GM23248 (cell line): ENCODE measurements around the gene CEACAM3. TPM values are rescaled to one million over a fixed set of nuclear protein-coding genes. Genes with fewer than 3 reads are reported as not detected.

Experiments used
- DNase-seq: peaks from one replicate; pipeline ENCODE4 v3.0.0-alpha.2; 2015
- H2AFZ ChIP-seq: fragments of 200-600 bp; sonication (generic); 2 replicates; pipeline ENCODE4 v1.6.1; 2016; ENCODE audit warnings: antibody characterized with exemption
- H3F3A ChIP-seq: fragments of 200-600 bp; sonication (generic); 2 replicates; pipeline ENCODE4 v1.6.1; 2016; ENCODE audit warnings: mild to moderate bottlenecking, antibody characterized with exemption, mixed run types; ENCODE audit not compliant: insufficient read depth
- H3K27ac ChIP-seq: fragments of 200-600 bp; sonication (generic); 2 replicates; pipeline ENCODE4 v1.5.1; 2016; ENCODE audit warnings: mild to moderate bottlenecking
- H3K27me3 ChIP-seq: fragments of 200-600 bp; sonication (generic); replicated peaks from 2 replicates; pipeline ENCODE4 v1.6.1; 2016; ENCODE audit warnings: mild to moderate bottlenecking; ENCODE audit not compliant: insufficient read depth
- H3K36me3 ChIP-seq: fragments of 200-600 bp; sonication (generic); 2 replicates; pipeline ENCODE4 v1.6.1; 2016; ENCODE audit warnings: low read depth, mild to moderate bottlenecking
- H3K4me1 ChIP-seq: fragments of 200-600 bp; sonication (generic); 2 replicates; pipeline ENCODE4 v1.6.1; 2016; ENCODE audit warnings: mild to moderate bottlenecking; ENCODE audit not compliant: insufficient read depth
- H3K4me2 ChIP-seq: fragments of 200-600 bp; sonication (generic); one replicate; pipeline ENCODE4 v1.6.1; 2016; ENCODE audit warnings: mild to moderate bottlenecking; ENCODE audit not compliant: unreplicated experiment
- H3K4me3 ChIP-seq: fragments of 200-600 bp; sonication (generic); 2 replicates; pipeline ENCODE4 v1.5.1; 2016; ENCODE audit warnings: mild to moderate bottlenecking
- H3K79me2 ChIP-seq: fragments of 200-600 bp; sonication (generic); 2 replicates; pipeline ENCODE4 v1.6.1; 2016; ENCODE audit warnings: mild to moderate bottlenecking; ENCODE audit not compliant: insufficient read depth
- H3K9ac ChIP-seq: fragments of 200-600 bp; sonication (generic); 2 replicates; pipeline ENCODE4 v1.6.1; 2016; ENCODE audit warnings: mild to moderate bottlenecking
- H3K9me2 ChIP-seq: fragments of 200-600 bp; sonication (generic); 2 replicates; pipeline ENCODE4 v1.6.1; 2016; ENCODE audit warnings: mixed run types, mild to moderate bottlenecking, moderate library complexity; ENCODE audit not compliant: insufficient read depth
- H3K9me3 ChIP-seq: fragments of 200-600 bp; sonication (generic); one replicate; pipeline ENCODE4 v1.6.1; 2017; ENCODE audit warnings: low read depth
- H4K20me1 ChIP-seq: fragments of 200-600 bp; sonication (generic); 2 replicates; pipeline ENCODE4 v1.6.0; 2016; ENCODE audit not compliant: insufficient read depth
- EZH2 ChIP-seq: fragments of 200-600 bp; sonication (generic); IDR thresholded peaks from 2 replicates; pipeline ENCODE4 v1.6.1; 2018; ENCODE audit warnings: antibody characterized with exemption, mild to moderate bottlenecking; ENCODE audit not compliant: insufficient read depth, poor library complexity, severe bottlenecking
- EZH2phosphoT487 ChIP-seq: fragments of 200-600 bp; sonication (generic); IDR thresholded peaks from 2 replicates; pipeline ENCODE4 v1.6.1; 2018; ENCODE audit warnings: antibody characterized with exemption, moderate library complexity, mild to moderate bottlenecking, low read depth; ENCODE audit not compliant: insufficient read depth
- WGBS, 2 experiments: methylation state at CpG; one replicate each; pipeline ENCODE4 v1.1.6; 2015 to 2017; ENCODE audit warnings: low lambda C conversion rate in 2 of 2, low coverage in 1 of 2; ENCODE audit errors: missing lambda C conversion rate in 2 of 2; 5-methylcytosine and 5-hydroxymethylcytosine counted together
- in situ Hi-C: fragments of 300-500 bp; cut with MboI; formaldehyde crosslinking; loops from 2 replicates; pipeline ENCODE4 v1.15.0; 2020
- polyA plus RNA-seq: library from polyadenylated mRNA; unstranded; fragments of >200 nt; fragmentation: Nextera tagmentation; extraction: Ambion mirVana; gene quantifications from 2 replicates; pipeline ENCODE4 v1.2.1, GENCODE V29; 2016
- total RNA-seq: library from RNA; depleted of rRNA; stranded (reverse); fragments of >200 nt; shearing (Covaris generic); gene quantifications from 2 replicates; pipeline ENCODE4 v1.2.3, GENCODE V29; 2014

The CEACAM3 gene
- total and polyA plus RNA-seq, 2 experiments from 2014 or later: not detected

GRCh38 chr19:41792513-41793413 lies 3.6 kb upstream of the CEACAM3 start:
- no peak overlapping the region for H3K9ac ChIP-seq

GRCh38 chr19:41793414-41793727 lies 3.0 kb upstream of the CEACAM3 start:
- in situ Hi-C loops: no loop called here

More at GRCh38 chr19:41792513-41793413, 3.6 kb upstream of the CEACAM3 start:
- Histone ChIP-seq H3K79me2 (no peaks in the 10 kb centered on the region), H3K27ac (no peak overlapping the region), H3F3A (no peaks in the 10 kb centered on the region), H3K4me1 (no peaks in the 10 kb centered on the region), H3K9me3 (no peaks in the 10 kb centered on the region), H3K9me2 (no peaks in the 10 kb centered on the region), H3K36me3 (no peaks in the 10 kb centered on the region), H3K27me3 (peaks cover 23% of the 10 kb centered on the region), H4K20me1 (no peaks in the 10 kb centered on the region), H3K4me3 (no peak overlapping the region), H2AFZ (no peak overlapping the region), H3K4me2 (no peak overlapping the region)
- TF ChIP-seq EZH2phosphoT487: no peak
- TF ChIP-seq EZH2: no peak
- WGBS, 2 experiments: 9 to 14% methylated on average over 20 to 22 of the region's 22 CpGs
- in situ Hi-C loops: no loop called here
- peak; percentile 69 for DNase-seq

GRCh38 chr19:41795031-41795461 lies 1.3 kb upstream of the CEACAM3 start:
- H3K4me1 ChIP-seq: no peaks in the 10 kb centered on the region
- WGBS, 2 experiments: 34 to 38% methylated on average over 5 of the region's 5 CpGs
- in situ Hi-C loops: no loop called here
- no peaks in the 10 kb centered on the region for H3K36me3 ChIP-seq
- H4K20me1 ChIP-seq: no peaks in the 10 kb centered on the region
- TF ChIP-seq EZH2phosphoT487 (no peak), EZH2 (no peak)
- H3K9me3 ChIP-seq: no peaks in the 10 kb centered on the region
- DNase-seq: peak; percentile 56
- H3K4me3 ChIP-seq: no peak overlapping the region
- no peak overlapping the region for H3K27ac ChIP-seq
- H3K4me2 ChIP-seq: no peak overlapping the region
- H3K9me2 ChIP-seq: no peaks in the 10 kb centered on the region
- no peak overlapping the region for H3K9ac ChIP-seq
- H3K27me3 ChIP-seq: peaks cover 19% of the 10 kb centered on the region
- H3K79me2 ChIP-seq: no peaks in the 10 kb centered on the region
- no peak overlapping the region for H2AFZ ChIP-seq
- H3F3A ChIP-seq: no peaks in the 10 kb centered on the region

More at GRCh38 chr19:41793414-41793727, 3.0 kb upstream of the CEACAM3 start:
- H3F3A ChIP-seq: no peaks in the 10 kb centered on the region
- no peaks in the 10 kb centered on the region for H3K9me3 ChIP-seq
- H3K9me2 ChIP-seq: no peaks in the 10 kb centered on the region
- H3K4me2 ChIP-seq: no peak overlapping the region
- WGBS, 2 experiments: 0 to 2% methylated on average over 1 of the region's 1 CpG
- DNase-seq: no peak
- no peak overlapping the region for H3K4me3 ChIP-seq
- no peaks in the 10 kb centered on the region for H3K4me1 ChIP-seq
- no peaks in the 10 kb centered on the region for H3K36me3 ChIP-seq
- TF ChIP-seq EZH2 (no peak), EZH2phosphoT487 (no peak)
- no peaks in the 10 kb centered on the region for H4K20me1 ChIP-seq
- peaks cover 22% of the 10 kb centered on the region for H3K27me3 ChIP-seq
- H3K27ac ChIP-seq: no peak overlapping the region
- H3K9ac ChIP-seq: no peak overlapping the region
- no peak overlapping the region for H2AFZ ChIP-seq
- H3K79me2 ChIP-seq: no peaks in the 10 kb centered on the region

GRCh38 chr19:41796901-41797300 lies 514 bp downstream of the CEACAM3 start:
- H3K79me2 ChIP-seq: no peaks in the 10 kb centered on the region
- in situ Hi-C loops: no loop called here
- DNase-seq: no peak

More at GRCh38 chr19:41796901-41797300, 514 bp downstream of the CEACAM3 start:
- 33 to 35% methylated on average over 1 of the region's 1 CpG for WGBS, 2 experiments
- no peaks in the 10 kb centered on the region for H3K4me1 ChIP-seq
- H3K9me2 ChIP-seq: no peaks in the 10 kb centered on the region
- no peaks in the 10 kb centered on the region for H3K36me3 ChIP-seq
- no peaks in the 10 kb centered on the region for H3K9me3 ChIP-seq
- H3K27me3 ChIP-seq: peaks cover 13% of the 10 kb centered on the region
- H3K4me3 ChIP-seq: no peak overlapping the region
- no peak overlapping the region for H3K4me2 ChIP-seq
- H2AFZ ChIP-seq: no peak overlapping the region
- no peaks in the 10 kb centered on the region for H4K20me1 ChIP-seq
- no peak overlapping the region for H3K9ac ChIP-seq
- H3K27ac ChIP-seq: no peak overlapping the region
- H3F3A ChIP-seq: no peaks in the 10 kb centered on the region
- TF ChIP-seq EZH2 (no peak), EZH2phosphoT487 (no peak)
